NCI-H345 (cell line): ENCODE measurements around the gene FES.
"Not testable (repeated sequence)": the region's sequence is repeated elsewhere in the genome, so short reads cannot be mapped to it uniquely, and the experiment has no call there.

ENCODE experiments used
- DNase-seq: peaks from one replicate; lab custom pipeline; 2025; lab: John Stamatoyannopoulos, UW

FES gene

DNA sequence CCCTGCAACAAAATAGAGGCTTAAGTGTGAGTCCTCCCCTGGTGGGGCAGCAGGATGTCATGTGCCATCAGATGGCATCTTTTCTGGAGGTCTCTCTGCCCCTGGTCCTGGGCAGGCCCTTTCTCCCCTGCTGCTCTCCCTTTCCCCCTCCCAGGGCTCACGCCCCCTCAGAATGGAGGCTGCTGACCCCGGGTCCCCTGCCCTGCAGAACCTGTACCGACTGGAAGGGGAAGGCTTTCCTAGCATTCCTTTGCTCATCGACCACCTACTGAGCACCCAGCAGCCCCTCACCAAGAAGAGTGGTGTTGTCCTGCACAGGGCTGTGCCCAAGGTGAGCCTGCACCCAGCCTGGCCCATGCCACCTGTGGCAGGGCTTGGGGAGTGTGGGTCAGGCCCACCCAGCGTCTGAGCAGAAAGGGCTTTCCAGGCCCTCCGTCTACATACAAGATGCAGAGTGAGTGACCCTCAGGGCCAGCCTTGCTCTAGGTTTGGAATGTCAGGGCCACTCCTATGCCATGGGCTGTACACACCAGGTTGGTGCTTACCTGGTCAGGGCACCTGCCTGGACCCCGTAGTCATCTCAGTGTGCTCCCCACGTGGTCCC lies 7.1 kb downstream of the FES start:
- DNase-seq = no peak

GRCh38 chr15:90892023-90892422 lies 7.7 kb downstream of the FES start:
- no peak for DNase-seq

DNA sequence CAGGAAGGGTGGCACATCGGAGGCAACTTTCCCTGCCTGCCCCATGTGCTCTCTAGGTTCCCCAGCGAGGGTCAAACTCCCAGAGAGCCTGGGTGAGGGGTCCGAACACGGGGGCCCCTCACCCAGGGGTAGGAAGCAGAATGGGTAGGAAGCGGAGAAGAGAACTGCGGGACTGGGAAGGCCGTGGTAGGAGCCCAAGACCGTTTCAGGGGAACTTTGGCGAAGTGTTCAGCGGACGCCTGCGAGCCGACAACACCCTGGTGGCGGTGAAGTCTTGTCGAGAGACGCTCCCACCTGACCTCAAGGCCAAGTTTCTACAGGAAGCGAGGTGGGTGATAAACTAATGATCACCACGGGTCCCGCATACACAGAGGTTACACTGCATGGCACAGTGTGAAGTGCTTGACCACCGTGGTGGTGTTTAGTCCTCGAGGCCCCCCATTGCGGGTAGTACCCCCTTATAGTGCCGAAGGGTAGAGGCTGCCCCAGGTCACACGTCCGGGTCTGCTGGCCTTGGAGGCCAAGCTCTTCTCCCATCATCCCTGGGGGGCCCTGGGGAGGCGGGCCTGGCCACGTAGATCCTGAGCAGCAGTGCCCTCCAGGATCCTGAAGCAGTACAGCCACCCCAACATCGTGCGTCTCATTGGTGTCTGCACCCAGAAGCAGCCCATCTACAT lies 8.3 kb downstream of the FES start:
- no peak for DNase-seq

DNA sequence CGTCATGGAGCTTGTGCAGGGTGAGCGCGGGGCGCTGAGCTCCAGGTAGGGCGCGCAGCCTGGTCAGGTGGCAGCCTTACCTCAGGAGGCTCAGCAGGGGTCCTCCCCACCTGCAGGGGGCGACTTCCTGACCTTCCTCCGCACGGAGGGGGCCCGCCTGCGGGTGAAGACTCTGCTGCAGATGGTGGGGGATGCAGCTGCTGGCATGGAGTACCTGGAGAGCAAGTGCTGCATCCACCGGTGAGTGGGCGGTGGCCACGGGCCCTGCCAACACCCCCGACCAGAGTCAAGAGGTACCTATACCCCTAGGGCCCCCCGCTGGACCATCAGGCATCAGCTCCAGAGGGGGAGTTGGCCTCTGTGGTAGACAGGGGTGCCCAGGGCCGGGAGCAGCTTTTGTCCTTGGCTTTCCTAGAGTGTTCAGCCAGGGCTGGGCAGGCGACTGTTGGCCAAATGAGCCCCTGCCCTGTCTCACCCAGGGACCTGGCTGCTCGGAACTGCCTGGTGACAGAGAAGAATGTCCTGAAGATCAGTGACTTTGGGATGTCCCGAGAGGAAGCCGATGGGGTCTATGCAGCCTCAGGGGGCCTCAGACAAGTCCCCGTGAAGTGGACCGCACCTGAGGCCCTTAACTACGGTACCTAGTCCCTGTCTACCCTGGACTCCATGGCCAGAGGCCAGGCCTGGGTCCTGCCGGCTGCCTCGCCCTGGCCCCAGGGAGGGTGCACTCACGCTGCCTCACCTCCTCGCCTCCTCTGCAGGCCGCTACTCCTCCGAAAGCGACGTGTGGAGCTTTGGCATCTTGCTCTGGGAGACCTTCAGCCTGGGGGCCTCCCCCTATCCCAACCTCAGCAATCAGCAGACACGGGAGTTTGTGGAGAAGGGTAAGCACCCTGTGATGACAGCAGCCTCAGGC lies 9.1 kb downstream of the FES start:
- DNase-seq = no peak

DNA sequence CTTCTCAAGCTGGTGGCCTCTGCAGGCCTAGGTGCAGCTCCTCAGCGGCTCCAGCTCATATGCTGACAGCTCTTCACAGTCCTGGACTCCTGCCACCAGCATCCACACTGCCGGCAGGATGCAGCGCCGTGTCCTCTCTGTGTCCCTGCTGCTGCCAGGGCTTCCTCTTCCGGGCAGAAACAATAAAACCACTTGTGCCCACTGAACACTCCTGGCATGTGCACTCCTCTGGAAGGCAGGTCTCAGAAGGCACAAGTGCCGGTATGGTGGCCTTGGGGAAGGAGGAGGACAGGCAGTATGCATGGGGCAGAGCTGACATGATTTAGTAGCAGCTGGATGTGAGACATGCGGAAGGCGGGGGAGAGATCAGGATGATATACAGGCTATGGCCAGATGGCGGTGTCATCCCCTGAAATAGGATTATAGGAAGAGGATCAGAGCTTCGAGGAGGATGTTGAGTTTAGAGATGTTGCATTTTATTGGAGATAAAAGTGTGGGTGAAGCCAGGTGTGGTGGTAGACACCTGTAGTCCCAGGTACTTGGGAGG lies 11.3 kb downstream of the FES start:
- peak; percentile 25 for DNase-seq

DNA sequence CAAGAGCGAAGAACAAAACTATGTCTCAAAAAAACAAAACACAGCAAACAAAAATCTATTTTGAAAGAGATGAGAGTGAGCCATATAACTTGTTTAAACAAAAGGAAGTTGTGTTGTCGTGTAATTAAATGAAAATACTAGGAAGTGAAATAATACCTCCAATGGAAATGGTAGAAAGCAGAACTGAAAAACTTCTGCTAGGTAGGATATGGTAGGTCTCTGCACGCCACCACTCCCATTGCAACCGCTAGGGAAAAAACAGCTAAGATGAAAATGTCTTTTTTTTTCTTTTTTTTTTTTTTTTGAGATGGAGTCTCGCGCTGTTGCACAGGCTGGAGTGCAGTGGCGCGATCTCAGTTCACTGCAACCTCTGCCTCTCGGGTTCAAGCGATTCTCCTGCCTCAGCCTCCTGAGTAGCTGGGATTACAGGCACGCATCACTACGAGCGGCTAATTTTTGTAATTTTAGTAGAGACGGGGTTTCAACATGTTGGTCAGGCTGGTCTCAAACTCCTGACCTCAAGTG lies 12.9 kb downstream of the FES start:
- not testable (repeated sequence) for DNase-seq

DNA sequence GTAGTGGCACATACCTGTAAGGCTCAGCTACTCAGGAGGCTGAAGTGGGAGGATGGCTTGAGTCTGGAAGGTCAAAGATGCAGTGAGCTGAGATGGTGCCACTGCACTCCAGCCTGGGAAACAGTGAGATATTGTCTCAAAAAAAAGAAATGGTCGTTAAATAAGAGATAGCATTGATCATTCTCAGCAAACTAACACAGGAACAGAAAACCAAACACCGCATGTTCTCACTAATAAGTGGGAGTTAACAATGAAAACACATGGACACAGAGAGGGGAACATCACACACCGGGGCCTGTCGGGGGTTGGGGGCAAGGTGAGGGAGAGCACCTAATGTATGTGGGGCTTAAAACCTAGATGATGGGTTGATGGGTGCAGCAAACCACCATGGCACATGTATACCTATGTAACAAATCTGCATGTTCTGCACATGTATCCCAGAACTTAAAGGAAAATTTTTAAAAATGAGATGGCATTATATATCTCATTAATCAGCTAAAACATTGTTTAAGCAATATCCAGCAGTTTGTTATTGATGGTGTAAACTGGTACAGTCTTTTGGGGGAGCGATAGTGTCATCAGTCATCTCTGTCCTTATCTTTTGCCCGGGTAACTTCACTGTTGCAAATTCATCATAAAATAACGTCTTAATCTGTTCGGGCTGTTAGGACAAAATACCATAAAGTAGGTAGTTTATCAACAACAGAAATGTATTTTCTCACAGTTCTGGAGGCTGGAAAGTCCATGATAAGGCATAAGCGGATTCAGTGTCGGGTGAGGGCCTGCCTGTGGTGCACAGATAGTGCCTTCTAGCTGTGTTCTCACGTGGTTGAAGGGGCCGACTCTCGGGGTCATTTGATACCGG lies 17.1 kb downstream of the FES start:
- no peak for DNase-seq

DNA sequence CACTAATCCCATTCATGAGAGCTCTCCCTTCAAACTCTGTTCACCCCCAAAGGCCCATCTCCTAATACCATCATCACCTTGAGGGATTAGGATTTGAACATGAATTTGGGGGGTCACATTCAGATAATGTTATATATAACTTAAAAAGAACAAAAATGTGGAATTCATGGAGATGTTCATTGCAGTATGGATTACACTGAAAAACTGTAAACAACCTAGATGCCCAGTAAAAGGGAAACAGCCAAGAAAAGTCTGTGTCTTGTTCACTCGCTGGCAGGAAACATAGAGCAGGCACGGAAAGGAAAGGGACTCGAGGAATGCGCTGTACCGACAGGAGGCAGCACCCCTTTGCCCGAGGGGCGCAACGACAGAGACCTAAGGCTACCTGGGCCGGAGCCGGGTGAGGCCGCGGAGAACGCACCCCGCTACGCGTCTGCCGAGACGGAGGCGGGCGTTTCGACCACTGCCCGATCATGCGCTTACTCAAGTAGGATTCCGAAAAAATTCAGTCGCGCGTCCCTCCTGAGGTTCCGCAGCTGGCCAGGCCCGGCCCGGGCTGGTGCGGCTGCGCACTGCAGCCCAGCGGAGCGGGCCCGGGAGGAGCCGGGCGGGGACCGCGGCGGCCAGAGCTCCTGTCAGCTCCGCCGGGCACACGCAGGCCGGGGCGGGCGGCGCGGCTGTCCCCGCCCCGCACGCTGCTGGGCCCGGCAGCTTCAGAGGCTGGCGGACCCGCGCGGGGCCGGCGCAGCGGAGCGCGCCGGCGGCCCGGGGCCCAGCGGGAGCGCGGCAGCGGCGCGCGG lies 17.9 kb downstream of the FES start:
- peak; percentile 69 for DNase-seq

DNA sequence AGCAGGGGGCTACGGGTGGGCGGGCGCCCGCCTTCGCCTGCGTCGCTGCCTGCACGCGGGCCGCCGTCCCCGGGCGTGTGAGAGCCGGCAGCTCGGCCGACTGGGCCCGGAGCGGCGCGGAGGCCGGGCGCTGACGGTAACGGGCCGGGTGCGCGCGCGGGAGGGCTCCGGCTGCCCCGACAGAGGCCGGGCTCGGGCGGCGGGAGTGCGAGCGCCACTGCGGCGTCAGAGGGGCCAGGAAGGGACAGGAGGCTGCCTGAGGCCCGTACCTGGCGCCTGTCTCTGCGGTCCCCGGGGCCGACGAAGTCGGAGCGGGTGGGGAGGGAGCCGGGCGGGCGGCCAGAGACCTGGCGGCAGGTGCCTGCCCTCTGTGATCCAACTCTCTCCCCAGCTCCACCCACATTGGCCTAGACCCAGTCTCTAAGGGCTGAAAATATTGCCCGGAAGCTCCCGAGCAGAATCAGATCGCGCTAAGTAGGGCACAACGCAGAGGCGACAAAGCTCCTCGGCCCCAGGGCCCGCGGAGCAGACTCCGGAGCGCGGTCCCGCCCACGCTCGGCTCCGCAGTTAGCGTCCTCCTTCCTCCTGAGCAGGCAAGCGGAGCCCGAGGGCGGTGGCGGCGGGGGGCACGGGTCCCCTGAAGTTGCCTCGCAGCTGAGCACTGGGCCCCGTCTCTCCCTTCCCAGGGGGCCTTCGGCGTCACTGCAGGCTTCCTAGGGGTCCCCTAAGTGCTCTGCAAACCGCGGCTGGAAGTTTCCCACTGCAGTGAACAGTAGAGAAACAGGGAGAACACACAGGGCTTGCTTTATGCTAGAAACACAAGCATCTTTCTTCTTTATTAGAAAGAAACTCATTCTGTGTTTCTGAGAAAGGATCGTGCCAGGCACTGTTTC lies 18.8 kb downstream of the FES start, which contains the start of gene MAN2A2:
Gene MAN2A2 (plus strand): TSS at position 463 of the 893 bp plus-strand sequence. CDS start 906 bp downstream, outside the sequence.
- DNase-seq = peak; percentile 38

- peak; percentile 16 for DNase-seq
These were observed 19.6 kb downstream of the FES start for GRCh38 chr15:90903733-90904536.

DNA sequence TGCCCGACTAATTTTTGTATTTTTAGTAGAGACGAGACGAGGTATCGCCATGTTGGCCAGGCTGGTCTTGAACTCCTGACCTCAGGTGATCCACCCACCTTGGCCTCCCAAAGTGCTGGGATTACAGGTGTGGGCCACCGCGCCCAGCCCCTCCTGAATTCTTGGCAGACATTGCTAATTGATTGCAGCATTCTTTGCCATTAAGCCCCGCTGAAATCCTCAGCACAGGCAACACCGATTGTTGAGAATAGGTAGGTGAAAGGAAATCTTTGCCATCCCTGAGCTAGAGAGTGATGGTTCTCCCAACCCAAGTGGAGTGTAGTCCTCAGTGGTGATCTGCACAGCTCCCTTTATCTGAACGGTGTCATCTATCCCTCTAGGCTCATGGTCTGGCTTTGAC lies 20.4 kb downstream of the FES start:
- no peak for DNase-seq

GRCh38 chr15:90905306-90906180 lies 21.2 kb downstream of the FES start:
- DNase-seq = no peak

GRCh38 chr15:90906181-90906849 lies 22.0 kb downstream of the FES start:
- DNase-seq = no peak

GRCh38 chr15:90907051-90907660 lies 22.9 kb downstream of the FES start:
- DNase-seq = no peak

DNA sequence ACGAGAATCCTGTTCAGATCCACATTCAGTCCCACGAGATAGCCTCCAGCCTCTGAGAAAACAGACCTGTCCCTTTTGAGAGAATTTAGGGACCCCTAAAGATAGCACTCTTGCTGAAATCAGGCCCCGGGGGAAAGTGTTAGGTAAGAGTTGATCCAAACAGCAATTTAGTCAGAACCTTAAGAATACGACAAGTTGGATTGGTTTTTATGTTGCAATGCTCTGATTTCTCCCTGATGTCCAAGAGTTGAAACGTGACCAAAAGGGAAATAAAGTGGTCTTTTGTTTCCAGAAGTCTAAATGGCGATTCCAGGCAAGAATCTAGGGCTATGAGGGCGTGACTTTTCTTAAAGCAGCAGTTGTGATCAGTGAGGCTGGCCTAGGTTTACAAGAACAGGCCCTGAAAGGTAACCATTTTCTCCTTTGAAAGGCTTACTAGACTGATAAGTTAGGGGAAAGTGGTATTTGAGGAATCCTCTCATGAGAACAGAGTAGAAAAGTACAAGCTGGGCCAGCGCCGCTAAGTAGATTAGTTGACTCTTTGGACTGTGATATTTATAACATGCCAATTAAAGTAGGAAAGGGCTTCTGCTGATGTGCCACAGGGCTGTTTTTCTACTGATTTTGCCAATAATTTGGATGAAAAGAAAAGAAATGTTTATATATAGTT lies 23.7 kb downstream of the FES start:
- DNase-seq = no peak

DNA sequence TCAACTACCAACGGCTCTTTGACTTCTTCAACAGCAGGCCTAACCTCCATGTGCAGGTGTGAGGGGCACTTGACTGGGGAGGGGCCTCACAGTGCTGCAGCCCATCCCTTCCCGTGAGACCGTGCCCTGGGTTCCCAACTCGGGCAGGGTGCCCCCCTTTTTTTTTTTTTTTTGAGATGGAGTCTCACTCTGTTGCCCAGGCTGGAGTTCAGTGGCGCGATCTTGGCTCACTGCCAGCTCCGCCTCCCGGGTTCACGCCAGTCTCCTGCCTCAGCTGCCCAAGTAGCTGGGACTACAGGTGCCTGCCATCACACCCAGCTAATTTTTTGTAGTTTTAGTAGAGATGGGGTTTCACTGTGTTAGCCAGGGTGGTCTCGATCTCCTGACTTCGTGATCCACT lies 25.1 kb downstream of the FES start:
- not testable (repeated sequence) for DNase-seq
